K562 (cell line): Measurements from ENCODE around the gene MRTFB. TPM values are rescaled to one million over a fixed set of nuclear protein-coding genes. Genes with fewer than 3 reads are reported as not detected.

Experiments used
- CLOCK ChIP-seq: fragments of 250-450 bp; sonication (Bioruptor Pico); IDR thresholded peaks from 2 replicates; pipeline ENCODE4 v1.4.0; 2020; ENCODE audit warnings: mild to moderate bottlenecking, moderate library complexity, borderline replicate concordance
- PCBP1 ChIP-seq: fragments of 200-400 bp; formaldehyde crosslinking; IDR thresholded peaks from 2 replicates; pipeline ENCODE4 v1.6.1; 2018; ENCODE audit warnings: mild to moderate bottlenecking, low read depth, low read length; ENCODE audit not compliant: poor library complexity, severe bottlenecking
- RNF2 ChIP-seq: sonication (generic); IDR thresholded peaks from 2 replicates; pipeline ENCODE4 v1.6.1; 2016
- UBTF ChIP-seq, 2 experiments: IDR thresholded peaks; 2 replicates each; pipeline ENCODE4 v1.6.1; 2012; ENCODE audit warnings: improper control_type of control experiment in 2 of 2, low read depth in 2 of 2, low read length in 2 of 2, borderline replicate concordance in 1 of 2
- polyA plus RNA-seq, 8 experiments: library from polyadenylated mRNA; depleted of rRNA in 4 of 8; stranded (reverse) in 5 of 8; unstranded in 3 of 8; fragments of >200 nt; fragmentation: Nextera tagmentation in 2 of 8; fragmentation: Illumina TruSeq in 1 of 8; extraction: Ambion mirVana in 2 of 8; extraction: Trizol in 1 of 8; gene quantifications; 2 replicates each; pipeline versions ENCODE4 v1.2.1 to v1.2.3, GENCODE V29; 2011 to 2014; ENCODE audit warnings: inconsistent platforms in 1 of 8, missing spikeins in 1 of 8
- total RNA-seq, 7 experiments: library from RNA; depleted of rRNA in 6 of 7; stranded (reverse); fragments of >200 nt in 6 of 7; fragmentation: Illumina TruSeq in 2 of 7; extraction: Trizol in 2 of 7; gene quantifications; 2 replicates each; pipeline versions ENCODE4 v1.2.1 to v1.2.3, GENCODE V29; 2011 to 2021; ENCODE audit warnings: low replicate concordance in 1 of 7

Gene MRTFB
- total and polyA plus RNA-seq, 9 of the 15 experiments (the other 6 are each of a cell fraction or from before 2014, with no cell fraction given): 2.2 to 12.7 (median 7.0) TPM

- no peak for TF ChIP-seq CLOCK (CRISPR knock-in tag)
- TF ChIP-seq UBTF (IDR thresholded peaks at IDR 0.05; ENCODE audit: borderline replicate concordance in 1 of 2, low read depth in 2 of 2, low read length in 2 of 2): no peak
- no peak for TF ChIP-seq RNF2
- TF ChIP-seq PCBP1: no peak
Measured at GRCh38 chr16:14164916-14165662, 94.0 kb downstream of the MRTFB start (continued).
